ENCODE results near the gene CBFA2T2. TPM values are rescaled to one million over a fixed set of nuclear protein-coding genes. Genes with fewer than 3 reads are reported as not detected.
"Not testable (repeated sequence)": the region's sequence is repeated elsewhere in the genome, so short reads cannot be mapped to it uniquely, and the experiment has no call there.

The CBFA2T2 gene
- total and polyA plus RNA-seq, 4 experiments from 2014 or later: 16.5 to 43.4 (median 33.6) TPM

GRCh38 chr20:33569802-33570391 is 80.0 kb downstream of the CBFA2T2 start:
- no peaks in the 10 kb centered on the region for H3K9me3 Mint-ChIP-seq
- Histone ChIP-seq H3K4me3 (ENCODE audit: low read length in 2 of 2) (no peak overlapping the region), H3K4me1 (ENCODE audit: insufficient read depth, low read length) (peaks cover 8% of the 10 kb centered on the region), H3K27me3 (ENCODE audit: insufficient read depth, low read length) (no peaks in the 10 kb centered on the region), H3K36me3 (ENCODE audit: insufficient read depth, low read length) (no peaks in the 10 kb centered on the region), H3K9me3 (ENCODE audit: control insufficient read depth in 1 of 2, low read length in 2 of 2) (no peaks in the 10 kb centered on the region), H3K27ac (ENCODE audit: low read depth, low read length) (no peak overlapping the region)
- CTCF ChIA-PET (ENCODE audit: partially characterized antibody): interaction anchor here (1.2 to 1.5 kb wide), 2 partner anchors 10 to 19 kb away, joined by 3 to 5 read pairs; no protein-coding TSS in a partner anchor
- DNase-seq: no peak
- H3K36me3 Mint-ChIP-seq: no peaks in the 10 kb centered on the region
- POLR2A ChIA-PET (ENCODE audit: partially characterized antibody): no interaction called here
- intact Hi-C loops (cut with micrococcal nuclease): no loop called here
- peaks cover 24 to 47% (median 27%) of the 10 kb centered on the region in 4 donors for H3K4me1 Mint-ChIP-seq
- peak overlapping the region in 2 of 7 donors; percentile 14 to 41 for H3K27ac Mint-ChIP-seq
- no peaks in the 10 kb centered on the region for H3K27me3 Mint-ChIP-seq
- H3K4me3 Mint-ChIP-seq: no peak overlapping the region

- CTCF ChIA-PET (ENCODE audit: partially characterized antibody): no interaction called here
- POLR2A ChIA-PET (ENCODE audit: partially characterized antibody): no interaction called here
- H3K4me3 Mint-ChIP-seq: peak overlapping the region in 1 of 8 donors; percentile 8
Observed at GRCh38 chr20:33570743-33571142, 80.8 kb downstream of the CBFA2T2 start.

GRCh38 chr20:33573268-33573667 is 83.4 kb downstream of the CBFA2T2 start:
- H3K9me3 Mint-ChIP-seq; CTCF ChIA-PET (ENCODE audit: partially characterized antibody); H3K27ac ChIP-seq (ENCODE audit: low read depth, low read length); POLR2A ChIA-PET (ENCODE audit: partially characterized antibody); intact Hi-C loops (cut with micrococcal nuclease); H3K36me3 ChIP-seq (ENCODE audit: insufficient read depth, low read length); H3K27me3 Mint-ChIP-seq; H3K27me3 ChIP-seq (ENCODE audit: insufficient read depth, low read length); H3K4me3 Mint-ChIP-seq; DNase-seq; H3K4me3 ChIP-seq (ENCODE audit: low read length in 2 of 2); H3K9me3 ChIP-seq (ENCODE audit: control insufficient read depth in 1 of 2, low read length in 2 of 2); H3K36me3 Mint-ChIP-seq; H3K4me1 ChIP-seq (ENCODE audit: insufficient read depth, low read length): not testable (repeated sequence)
- peaks cover 23 to 37% (median 25%) of the 10 kb centered on the region in 4 donors for H3K4me1 Mint-ChIP-seq
- peak overlapping the region in 1 of 7 donors; percentile 58 for H3K27ac Mint-ChIP-seq

More at GRCh38 chr20:33570743-33571142, 80.8 kb downstream of the CBFA2T2 start:
- H3K27ac ChIP-seq (ENCODE audit: low read depth, low read length): no peak overlapping the region
- no peaks in the 10 kb centered on the region for H3K9me3 ChIP-seq (ENCODE audit: control insufficient read depth in 1 of 2, low read length in 2 of 2)
- intact Hi-C loops (cut with micrococcal nuclease): no loop called here
- peaks cover 21 to 40% (median 27%) of the 10 kb centered on the region in 4 donors for H3K4me1 Mint-ChIP-seq
- H3K4me1 ChIP-seq (ENCODE audit: insufficient read depth, low read length): peaks cover 8% of the 10 kb centered on the region
- H3K36me3 Mint-ChIP-seq: no peaks in the 10 kb centered on the region
- no peaks in the 10 kb centered on the region for H3K27me3 ChIP-seq (ENCODE audit: insufficient read depth, low read length)
- H3K36me3 ChIP-seq (ENCODE audit: insufficient read depth, low read length): no peaks in the 10 kb centered on the region
- H3K4me3 ChIP-seq (ENCODE audit: low read length in 2 of 2): no peak overlapping the region
- H3K9me3 Mint-ChIP-seq: no peaks in the 10 kb centered on the region
- H3K27me3 Mint-ChIP-seq: no peaks in the 10 kb centered on the region
- DNase-seq: no peak
- no peak overlapping the region for H3K27ac Mint-ChIP-seq

GRCh38 chr20:33575282-33575681 is 85.4 kb downstream of the CBFA2T2 start:
- peaks cover 10 to 20% (median 19%) of the 10 kb centered on the region in 4 donors for H3K4me1 Mint-ChIP-seq
- H3K4me3 ChIP-seq (ENCODE audit: low read length in 2 of 2): no peak overlapping the region
- H3K4me3 Mint-ChIP-seq: no peak overlapping the region
- no peak overlapping the region for H3K27ac ChIP-seq (ENCODE audit: low read depth, low read length)
- no peaks in the 10 kb centered on the region for H3K27me3 Mint-ChIP-seq
- no peak for DNase-seq
- H3K9me3 Mint-ChIP-seq: no peaks in the 10 kb centered on the region
- CTCF ChIA-PET (ENCODE audit: partially characterized antibody): no interaction called here
- POLR2A ChIA-PET (ENCODE audit: partially characterized antibody): no interaction called here
- no peaks in the 10 kb centered on the region for H3K36me3 Mint-ChIP-seq
- no peaks in the 10 kb centered on the region for H3K9me3 ChIP-seq (ENCODE audit: control insufficient read depth in 1 of 2, low read length in 2 of 2)
- intact Hi-C loops (cut with micrococcal nuclease): no loop called here
- no peaks in the 10 kb centered on the region for H3K27me3 ChIP-seq (ENCODE audit: insufficient read depth, low read length)
- H3K27ac Mint-ChIP-seq: no peak overlapping the region
- no peaks in the 10 kb centered on the region for H3K36me3 ChIP-seq (ENCODE audit: insufficient read depth, low read length)
- H3K4me1 ChIP-seq (ENCODE audit: insufficient read depth, low read length): no peaks in the 10 kb centered on the region

GRCh38 chr20:33576432-33577125 is 86.7 kb downstream of the CBFA2T2 start:
- Histone ChIP-seq H3K27ac (ENCODE audit: low read depth, low read length) (no peak overlapping the region), H3K9me3 (ENCODE audit: control insufficient read depth in 1 of 2, low read length in 2 of 2) (no peaks in the 10 kb centered on the region), H3K4me1 (ENCODE audit: insufficient read depth, low read length) (no peaks in the 10 kb centered on the region), H3K4me3 (ENCODE audit: low read length in 2 of 2) (no peak overlapping the region), H3K27me3 (ENCODE audit: insufficient read depth, low read length) (no peaks in the 10 kb centered on the region), H3K36me3 (ENCODE audit: insufficient read depth, low read length) (no peaks in the 10 kb centered on the region)
- Mint-ChIP-seq H3K4me3 (no peak overlapping the region), H3K27me3 (no peaks in the 10 kb centered on the region), H3K27ac (peak overlapping the region in 2 of 7 donors; percentile 41 to 44), H3K9me3 (no peaks in the 10 kb centered on the region), H3K36me3 (peaks cover under 1 to 1% of the 10 kb centered on the region in 2 donors), H3K4me1 (peaks cover 7 to 18% (median 15%) of the 10 kb centered on the region in 4 donors)
- DNase-seq: no peak
- intact Hi-C loops (cut with micrococcal nuclease): no loop called here
- POLR2A ChIA-PET (ENCODE audit: partially characterized antibody): no interaction called here
- CTCF ChIA-PET (ENCODE audit: partially characterized antibody): interaction anchor here (1.1 kb wide), 1 partner anchor 119 kb away, joined by 4 read pairs; no protein-coding TSS in a partner anchor

GRCh38 chr20:33578510-33578909 is 88.6 kb downstream of the CBFA2T2 start:
- Histone ChIP-seq H3K36me3 (ENCODE audit: insufficient read depth, low read length) (no peaks in the 10 kb centered on the region), H3K27me3 (ENCODE audit: insufficient read depth, low read length) (no peaks in the 10 kb centered on the region), H3K27ac (ENCODE audit: low read depth, low read length) (no peak overlapping the region), H3K4me3 (ENCODE audit: low read length in 2 of 2) (no peak overlapping the region), H3K9me3 (ENCODE audit: control insufficient read depth in 1 of 2, low read length in 2 of 2) (no peaks in the 10 kb centered on the region), H3K4me1 (ENCODE audit: insufficient read depth, low read length) (no peaks in the 10 kb centered on the region)
- intact Hi-C loops (cut with micrococcal nuclease): no loop called here
- Mint-ChIP-seq H3K27ac (no peak overlapping the region), H3K36me3 (peaks cover 2 to 6% of the 10 kb centered on the region in 2 donors), H3K4me1 (peaks cover 5 to 17% (median 13%) of the 10 kb centered on the region in 4 donors), H3K27me3 (no peaks in the 10 kb centered on the region), H3K4me3 (no peak overlapping the region), H3K9me3 (no peaks in the 10 kb centered on the region)
- DNase-seq: no peak
- ChIA-PET POLR2A (ENCODE audit: partially characterized antibody) (interaction anchor here (1.3 kb wide), 1 partner anchor 12 kb away, joined by 3 read pairs; no protein-coding TSS in a partner anchor), CTCF (ENCODE audit: partially characterized antibody) (interaction anchor here (1.5 kb wide), 1 partner anchor 21 kb away, joined by 4 read pairs; no protein-coding TSS in a partner anchor)

- peak overlapping the region in 1 of 7 donors; percentile 34 for H3K27ac Mint-ChIP-seq
- H3K9me3 ChIP-seq (ENCODE audit: control insufficient read depth in 1 of 2, low read length in 2 of 2): no peaks in the 10 kb centered on the region
- CTCF ChIA-PET (ENCODE audit: partially characterized antibody): no interaction called here
- H3K27ac ChIP-seq (ENCODE audit: low read depth, low read length): no peak overlapping the region
- intact Hi-C loops (cut with micrococcal nuclease): no loop called here
- no peak overlapping the region for H3K4me3 ChIP-seq (ENCODE audit: low read length in 2 of 2)
- H3K27me3 ChIP-seq (ENCODE audit: insufficient read depth, low read length): no peaks in the 10 kb centered on the region
- no peak overlapping the region for H3K4me3 Mint-ChIP-seq
- peaks cover 5 to 11% (median 9%) of the 10 kb centered on the region in 4 donors for H3K4me1 Mint-ChIP-seq
- no peaks in the 10 kb centered on the region for H3K9me3 Mint-ChIP-seq
- H3K36me3 Mint-ChIP-seq: peaks cover 2 to 6% of the 10 kb centered on the region in 2 donors
- H3K27me3 Mint-ChIP-seq: no peaks in the 10 kb centered on the region
- no peaks in the 10 kb centered on the region for H3K4me1 ChIP-seq (ENCODE audit: insufficient read depth, low read length)
- POLR2A ChIA-PET (ENCODE audit: partially characterized antibody): no interaction called here
- DNase-seq: no peak
- H3K36me3 ChIP-seq (ENCODE audit: insufficient read depth, low read length): no peaks in the 10 kb centered on the region
Observed at GRCh38 chr20:33583143-33583542, 93.2 kb downstream of the CBFA2T2 start.

All from CD4-positive, alpha-beta memory T cell (primary cell).